ENCODE measurements around the gene PAEP. TPM values are rescaled to one million over a fixed set of nuclear protein-coding genes. Genes with fewer than 3 reads are reported as not detected.

PAEP gene
- polyA plus RNA-seq, 1 donor (not counting 4 experiments of a cell fraction or from before 2014, with no cell fraction given): not detected

DNA sequence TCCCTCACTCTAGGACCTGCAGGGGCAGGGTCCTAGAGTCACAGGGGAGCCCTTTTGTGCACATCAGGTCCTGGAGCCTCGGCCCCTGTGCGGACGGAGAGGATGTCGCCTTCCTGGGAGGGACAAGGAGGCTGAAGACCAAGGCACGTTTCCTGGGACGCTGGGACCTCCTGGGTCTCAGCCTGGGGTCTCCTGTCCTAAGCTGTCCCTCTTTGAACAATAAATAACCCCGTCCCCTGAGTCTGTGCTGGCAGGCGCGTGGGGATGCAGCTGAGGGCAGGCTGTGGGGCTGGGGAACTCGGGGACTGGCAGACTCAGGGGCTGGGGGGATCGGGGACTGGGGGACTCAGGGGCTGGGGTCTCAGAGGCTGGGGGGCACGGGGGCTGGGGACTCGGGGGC is 31.1 kb downstream of the PAEP start:
- Histone ChIP-seq H3K4me2 (ENCODE audit: control insufficient read depth, extremely low read depth, insufficient read depth, low read depth, low read length) (no peak overlapping the region), H2AFZ (ENCODE audit: control insufficient read depth, low read length) (no peak overlapping the region), H3K79me2 (ENCODE audit: control insufficient read depth, insufficient read depth, low read length) (no peaks in the 10 kb centered on the region), H4K20me1 (ENCODE audit: control insufficient read depth, extremely low read depth, insufficient read depth, low read length) (no peaks in the 10 kb centered on the region), H3K9ac (ENCODE audit: control insufficient read depth, extremely low read depth, insufficient read depth, low read length) (no peak overlapping the region), H3K36me3 (ENCODE audit: control insufficient read depth in 2 of 2, extremely low read depth in 1 of 2, insufficient read depth in 2 of 2, low read length in 2 of 2) (no peaks in the 10 kb centered on the region), H3K4me3 (ENCODE audit: control insufficient read depth in 2 of 3, extremely low read depth in 1 of 3, insufficient read depth in 2 of 3, low read depth in 1 of 3, low read length in 3 of 3) (no peak overlapping the region), H3K9me3 (ENCODE audit: control insufficient read depth, low read depth, low read length) (no peaks in the 10 kb centered on the region), H3K27me3 (ENCODE audit: control insufficient read depth, extremely low read depth, insufficient read depth, low read length) (no peaks in the 10 kb centered on the region), H3K27ac (ENCODE audit: control insufficient read depth, insufficient read depth, low read length) (no peak overlapping the region), H3K9me1 (ENCODE audit: control insufficient read depth, extremely low read depth, insufficient read depth, low read length) (no peaks in the 10 kb centered on the region), H3K4me1 (ENCODE audit: control insufficient read depth, extremely low read depth, insufficient read depth, low read length) (no peaks in the 10 kb centered on the region)
- dilution Hi-C loops (cut with MboI; ENCODE audit: extremely low pct_ligation_motif_present, low sequenced_read_pairs): no loop called here
- DNase-seq (ENCODE audit: low read depth, low spot score) (no peak), FAIRE-seq (no peak)
- no peak for TF ChIP-seq EZH2 (IDR thresholded peaks at IDR 0.05; ENCODE audit: low read length)
- TF ChIP-seq, protein P1, sequence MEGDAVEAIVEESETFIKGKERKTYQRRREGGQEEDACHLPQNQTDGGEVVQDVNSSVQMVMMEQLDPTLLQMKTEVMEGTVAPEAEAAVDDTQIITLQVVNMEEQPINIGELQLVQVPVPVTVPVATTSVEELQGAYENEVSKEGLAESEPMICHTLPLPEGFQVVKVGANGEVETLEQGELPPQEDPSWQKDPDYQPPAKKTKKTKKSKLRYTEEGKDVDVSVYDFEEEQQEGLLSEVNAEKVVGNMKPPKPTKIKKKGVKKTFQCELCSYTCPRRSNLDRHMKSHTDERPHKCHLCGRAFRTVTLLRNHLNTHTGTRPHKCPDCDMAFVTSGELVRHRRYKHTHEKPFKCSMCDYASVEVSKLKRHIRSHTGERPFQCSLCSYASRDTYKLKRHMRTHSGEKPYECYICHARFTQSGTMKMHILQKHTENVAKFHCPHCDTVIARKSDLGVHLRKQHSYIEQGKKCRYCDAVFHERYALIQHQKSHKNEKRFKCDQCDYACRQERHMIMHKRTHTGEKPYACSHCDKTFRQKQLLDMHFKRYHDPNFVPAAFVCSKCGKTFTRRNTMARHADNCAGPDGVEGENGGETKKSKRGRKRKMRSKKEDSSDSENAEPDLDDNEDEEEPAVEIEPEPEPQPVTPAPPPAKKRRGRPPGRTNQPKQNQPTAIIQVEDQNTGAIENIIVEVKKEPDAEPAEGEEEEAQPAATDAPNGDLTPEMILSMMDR (optimal IDR thresholded peaks at IDR 0.05 in 1 of 3, IDR thresholded peaks at IDR 0.05 in 1 of 3, conservative IDR thresholded peaks at IDR 0.05 in 1 of 3; ENCODE audit: extremely low read depth in 1 of 3, insufficient read depth in 2 of 3, low read length in 3 of 3): no peak

DNA sequence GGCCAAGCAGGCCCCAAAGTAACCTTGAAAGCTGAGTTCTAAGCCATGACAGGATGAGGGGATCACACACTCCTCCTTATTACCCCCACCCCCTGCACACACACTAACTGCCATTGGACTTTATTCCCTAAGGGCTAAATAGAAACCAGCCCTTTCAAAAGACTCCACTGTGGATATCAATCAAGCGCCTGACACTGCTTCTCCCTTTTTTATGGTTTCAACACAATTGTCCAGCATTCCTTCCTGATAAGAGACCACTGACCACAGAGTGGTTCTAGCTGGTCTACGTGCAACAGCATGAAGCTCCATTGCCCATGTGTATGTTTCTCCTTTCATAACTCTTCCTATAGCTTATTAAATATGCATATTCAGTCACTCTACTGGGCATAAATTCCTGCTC is 34.7 kb downstream of the PAEP start:
- Histone ChIP-seq H3K36me3 (ENCODE audit: control insufficient read depth in 2 of 2, extremely low read depth in 1 of 2, insufficient read depth in 2 of 2, low read length in 2 of 2) (no peaks in the 10 kb centered on the region), H3K9me3 (ENCODE audit: control insufficient read depth, low read depth, low read length) (no peaks in the 10 kb centered on the region), H3K27ac (ENCODE audit: control insufficient read depth, insufficient read depth, low read length) (no peak overlapping the region), H2AFZ (ENCODE audit: control insufficient read depth, low read length) (no peak overlapping the region), H3K4me2 (ENCODE audit: control insufficient read depth, extremely low read depth, insufficient read depth, low read depth, low read length) (no peak overlapping the region), H3K9me1 (ENCODE audit: control insufficient read depth, extremely low read depth, insufficient read depth, low read length) (no peaks in the 10 kb centered on the region), H3K9ac (ENCODE audit: control insufficient read depth, extremely low read depth, insufficient read depth, low read length) (no peak overlapping the region), H3K79me2 (ENCODE audit: control insufficient read depth, insufficient read depth, low read length) (no peaks in the 10 kb centered on the region), H3K4me1 (ENCODE audit: control insufficient read depth, extremely low read depth, insufficient read depth, low read length) (no peaks in the 10 kb centered on the region), H3K4me3 (ENCODE audit: control insufficient read depth in 2 of 3, extremely low read depth in 1 of 3, insufficient read depth in 2 of 3, low read depth in 1 of 3, low read length in 3 of 3) (no peak overlapping the region), H3K27me3 (ENCODE audit: control insufficient read depth, extremely low read depth, insufficient read depth, low read length) (no peaks in the 10 kb centered on the region), H4K20me1 (ENCODE audit: control insufficient read depth, extremely low read depth, insufficient read depth, low read length) (no peaks in the 10 kb centered on the region)
- dilution Hi-C loops (cut with MboI; ENCODE audit: extremely low pct_ligation_motif_present, low sequenced_read_pairs): no loop called here
- no peak for FAIRE-seq
- TF ChIP-seq, protein P1 (optimal IDR thresholded peaks at IDR 0.05 in 1 of 3, IDR thresholded peaks at IDR 0.05 in 1 of 3, conservative IDR thresholded peaks at IDR 0.05 in 1 of 3; ENCODE audit: extremely low read depth in 1 of 3, insufficient read depth in 2 of 3, low read length in 3 of 3): no peak
- no peak for TF ChIP-seq EZH2 (IDR thresholded peaks at IDR 0.05; ENCODE audit: low read length)
- no peak for DNase-seq (ENCODE audit: low read depth, low spot score)
